ENCODE data around the gene PDLIM5.
A peak's percentile ranks its signal among the peaks of the same experiment; 100 is the strongest.
"Not testable (repeated sequence)": the region's sequence is repeated elsewhere in the genome, so short reads cannot be mapped to it uniquely, and the experiment has no call there.

PDLIM5 gene

GRCh38 chr4:94495408-94495807 is 43.7 kb downstream of the PDLIM5 start:
- no peak for DNase-seq (ENCODE audit: low read depth)

- no peak for DNase-seq (ENCODE audit: low read depth)
Observed at GRCh38 chr4:94497690-94498089, 45.9 kb downstream of the PDLIM5 start.

GRCh38 chr4:94498502-94498901 is 46.8 kb downstream of the PDLIM5 start:
- DNase-seq (ENCODE audit: low read depth) = no peak

DNA sequence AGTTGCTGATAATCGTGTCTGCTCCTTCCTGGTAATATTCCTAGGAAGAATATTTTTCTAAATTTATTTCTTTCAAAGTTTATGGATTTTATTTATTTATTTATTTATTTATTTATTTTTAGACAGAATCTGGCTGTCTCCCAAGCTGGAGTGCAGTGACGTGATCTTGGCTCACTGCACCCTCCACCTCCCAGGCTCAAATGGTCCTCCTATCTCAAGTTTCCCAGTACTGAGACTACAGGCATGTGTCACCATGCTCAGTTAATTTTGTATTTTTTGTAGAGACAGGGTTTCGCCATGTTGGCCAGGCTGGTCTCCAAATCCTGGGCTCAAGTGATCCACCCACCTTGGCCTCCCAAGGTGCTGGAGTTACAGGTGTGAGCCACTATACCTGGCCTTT is 48.9 kb downstream of the PDLIM5 start:
- no peak for DNase-seq (ENCODE audit: low read depth)

- DNase-seq (ENCODE audit: low read depth) = no peak
Observed at GRCh38 chr4:94504545-94504944, 52.8 kb downstream of the PDLIM5 start.

GRCh38 chr4:94506822-94507221 is 55.1 kb downstream of the PDLIM5 start:
- DNase-seq (ENCODE audit: low read depth) = no peak

- DNase-seq (ENCODE audit: low read depth) = no peak
Observed at GRCh38 chr4:94507281-94507680, 55.5 kb downstream of the PDLIM5 start.

DNA sequence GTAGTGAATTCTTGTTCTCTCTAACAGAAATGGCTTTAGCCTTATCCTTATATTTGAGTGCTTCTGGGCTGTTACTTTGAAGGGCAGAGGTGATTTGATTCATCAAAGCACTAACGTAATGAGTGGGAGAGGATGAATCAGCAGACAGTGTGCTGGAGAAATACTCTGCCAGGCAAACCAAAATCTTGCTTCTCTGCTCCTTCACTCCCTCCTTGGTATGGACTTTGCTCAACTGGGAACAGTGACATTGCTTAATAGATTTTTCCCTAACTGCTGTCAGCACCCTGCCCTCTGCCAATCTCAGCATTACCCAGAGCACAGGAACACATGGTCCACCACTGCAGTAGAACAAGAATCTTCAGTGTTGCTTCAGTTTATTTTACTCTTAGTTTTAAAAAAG is 56.0 kb downstream of the PDLIM5 start:
- DNase-seq (ENCODE audit: low read depth) = peak; percentile 94

DNA sequence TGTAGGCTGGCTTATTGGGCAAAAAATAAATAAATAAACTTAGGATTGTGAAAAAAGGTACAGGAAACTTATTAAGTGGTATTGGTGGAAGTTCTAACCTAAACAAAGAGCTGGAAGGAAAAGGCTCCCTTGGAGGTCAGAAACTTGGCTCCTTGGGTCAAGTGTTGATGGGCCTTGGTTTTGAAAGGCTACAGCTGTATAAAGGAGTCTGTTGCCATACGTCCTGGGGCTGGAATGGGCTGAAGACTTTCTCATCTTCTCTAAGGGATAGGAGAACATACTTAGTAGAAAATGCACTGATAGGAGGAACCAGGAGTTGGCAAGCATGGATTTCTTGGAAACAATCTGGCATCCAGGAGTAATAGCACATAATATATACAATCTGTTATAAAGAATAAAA is 56.6 kb downstream of the PDLIM5 start:
- DNase-seq (ENCODE audit: low read depth) = no peak

DNA sequence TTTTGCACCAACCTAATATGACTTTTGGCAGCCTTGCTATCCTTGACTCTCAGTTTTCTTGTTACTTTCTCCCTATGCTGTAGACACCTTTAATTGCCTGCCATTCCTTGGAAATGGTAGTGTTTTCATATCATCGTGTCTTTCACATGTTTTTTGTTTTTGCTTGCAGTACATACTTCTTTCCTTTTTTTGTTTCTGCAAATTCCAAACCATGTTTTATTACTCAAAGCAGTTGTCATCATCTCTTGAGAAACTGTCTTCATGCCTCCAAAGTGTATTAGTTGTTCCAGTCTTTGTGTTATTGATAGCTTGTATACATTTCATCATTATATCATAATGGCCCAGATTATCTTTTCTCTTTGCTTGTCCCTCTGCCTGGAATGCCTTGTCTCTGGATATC is 57.1 kb downstream of the PDLIM5 start:
- DNase-seq (ENCODE audit: low read depth) = no peak

DNA sequence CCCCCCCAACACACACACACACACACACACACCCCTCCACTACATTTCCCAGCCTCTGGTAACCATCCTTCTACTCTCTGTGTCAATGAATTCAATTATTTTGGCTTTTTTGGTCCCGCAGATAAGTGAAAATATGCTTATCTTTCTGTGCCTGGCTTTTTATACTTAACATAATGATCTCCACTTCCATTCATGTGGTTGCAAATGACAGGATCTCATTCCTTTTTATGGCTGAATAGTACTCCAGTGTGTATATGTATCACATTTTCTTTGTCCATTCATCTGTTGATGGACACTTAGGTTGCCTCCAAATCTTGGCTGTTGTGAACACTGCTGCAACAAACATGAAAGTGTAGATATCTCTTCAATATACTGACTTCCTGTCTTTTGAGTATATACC is 59.8 kb downstream of the PDLIM5 start:
- DNase-seq (ENCODE audit: low read depth) = no peak

- not testable (repeated sequence) for DNase-seq (ENCODE audit: low read depth)
Observed at GRCh38 chr4:94513532-94513931, 61.8 kb downstream of the PDLIM5 start.

- DNase-seq (ENCODE audit: low read depth) = no peak
Observed at GRCh38 chr4:94515365-94515764, 63.6 kb downstream of the PDLIM5 start.

DNA sequence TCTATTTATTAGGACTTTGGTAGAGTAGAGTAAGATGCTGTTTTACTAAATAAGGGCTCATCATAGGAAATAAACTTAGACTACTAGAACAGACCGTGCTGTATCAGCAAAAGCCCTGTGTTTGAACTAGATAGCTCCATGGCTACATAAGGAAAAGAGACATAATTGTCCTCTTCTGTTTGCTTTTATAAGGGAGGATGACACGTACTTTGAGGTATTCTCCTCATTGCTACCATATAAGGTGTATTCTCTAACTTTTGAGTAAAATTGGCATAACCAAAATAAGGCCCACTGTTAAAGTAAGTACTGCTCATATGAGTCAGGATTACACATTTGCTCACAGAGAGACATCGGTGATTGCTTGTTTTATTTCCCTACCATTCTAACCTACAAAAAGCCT is 64.3 kb downstream of the PDLIM5 start:
- DNase-seq (ENCODE audit: low read depth) = peak; percentile 59

- no peak for DNase-seq (ENCODE audit: low read depth)
Observed at GRCh38 chr4:94516999-94517398, 65.3 kb downstream of the PDLIM5 start.

GRCh38 chr4:94517492-94517891 is 65.8 kb downstream of the PDLIM5 start:
- no peak for DNase-seq (ENCODE audit: low read depth)

DNA sequence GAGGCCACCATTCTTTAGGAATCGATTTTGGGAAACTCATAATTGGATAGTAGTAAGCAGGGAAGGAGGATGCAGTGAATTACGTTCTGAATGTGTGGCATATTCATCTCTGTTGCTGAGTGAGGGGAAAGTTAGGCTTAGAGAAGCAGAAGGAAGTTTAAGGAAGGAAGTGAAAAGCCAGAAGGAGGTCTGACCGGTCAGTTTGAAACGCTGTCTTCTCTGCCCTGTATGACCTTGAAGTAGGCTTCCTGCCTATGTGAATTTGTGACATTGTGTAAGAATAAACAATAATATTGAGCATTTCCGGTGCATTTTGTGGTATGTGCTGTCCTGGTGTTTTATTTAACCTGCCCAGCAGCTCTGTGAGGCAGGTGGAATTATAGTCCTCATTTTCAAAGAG is 67.3 kb downstream of the PDLIM5 start:
- no peak for DNase-seq (ENCODE audit: low read depth)

- DNase-seq (ENCODE audit: low read depth) = no peak
Observed at GRCh38 chr4:94519925-94520789, 68.4 kb downstream of the PDLIM5 start.

DNA sequence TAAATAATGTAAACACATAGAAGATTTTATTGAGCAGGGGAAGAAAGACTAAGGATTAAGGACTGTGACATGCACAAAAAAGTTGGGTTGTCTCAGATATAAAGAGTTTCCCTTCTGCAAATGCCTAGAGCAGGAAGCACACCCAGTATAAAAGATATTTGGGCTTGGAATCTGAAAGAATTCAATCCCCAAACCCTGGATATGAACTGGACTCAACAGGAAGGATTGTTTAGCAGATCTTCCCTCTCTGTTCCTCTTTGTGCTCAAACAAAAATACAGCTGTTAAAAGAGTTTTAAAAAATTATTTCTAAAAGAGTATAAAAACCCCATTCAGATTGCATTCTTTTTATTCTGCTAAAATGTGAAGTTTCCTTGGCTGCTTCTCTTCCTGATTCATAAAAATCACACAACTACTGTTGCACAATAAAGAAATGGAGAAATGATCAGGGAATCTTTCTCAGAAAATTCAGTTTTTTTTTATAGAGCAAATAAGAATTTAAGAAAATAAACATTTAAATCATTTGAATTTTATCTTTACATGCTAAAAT is 71.4 kb downstream of the PDLIM5 start:
- DNase-seq (ENCODE audit: low read depth) = no peak

DNA sequence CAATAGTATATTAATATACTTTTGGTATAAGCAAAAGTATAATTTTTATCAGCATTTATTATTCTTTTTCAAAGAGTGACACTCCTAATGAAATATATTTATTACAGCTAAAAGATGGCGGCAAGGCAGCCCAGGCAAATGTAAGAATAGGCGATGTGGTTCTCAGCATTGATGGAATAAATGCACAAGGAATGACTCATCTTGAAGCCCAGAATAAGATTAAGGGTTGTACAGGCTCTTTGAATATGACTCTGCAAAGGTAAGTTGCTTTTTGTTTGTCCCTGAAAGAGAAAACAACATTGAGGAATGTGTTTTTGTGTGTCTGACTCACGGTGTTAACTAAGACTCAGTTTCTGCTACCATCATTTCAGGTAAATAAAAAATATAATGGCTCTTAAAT is 71.9 kb downstream of the PDLIM5 start:
- no peak for DNase-seq (ENCODE audit: low read depth)

DNA sequence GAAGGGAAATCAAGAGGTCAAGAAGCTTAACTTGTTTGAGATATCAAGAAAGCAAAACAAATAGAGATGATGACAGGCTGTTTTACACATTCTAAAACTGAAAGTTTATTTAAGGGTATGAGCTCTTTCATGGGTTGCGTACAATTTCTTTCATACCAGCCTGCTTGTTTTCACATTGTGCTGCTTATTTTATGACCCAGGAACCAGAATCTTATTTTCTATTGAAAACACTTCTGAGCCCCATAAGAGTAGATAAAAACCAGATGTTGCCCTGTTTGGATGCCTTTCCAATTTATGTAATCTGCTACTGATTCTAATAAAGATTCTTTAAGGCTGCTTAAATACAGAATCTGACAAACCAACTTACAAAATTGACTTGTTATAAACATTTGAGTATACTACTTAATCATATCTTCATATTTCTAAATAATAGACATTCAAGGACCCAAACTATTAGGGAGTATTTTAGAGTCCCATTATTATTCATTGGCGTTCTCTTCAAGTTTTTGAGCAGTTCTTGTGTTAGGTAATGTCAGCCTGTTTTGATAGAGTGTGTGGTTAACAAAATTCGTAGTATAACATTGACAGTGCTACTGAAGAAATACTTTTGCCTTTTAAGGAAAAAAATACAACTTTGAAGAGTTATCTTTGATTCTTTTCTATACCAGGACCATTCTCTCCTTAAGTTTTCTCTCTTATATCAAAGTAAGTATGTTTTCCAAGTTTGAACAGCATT is 74.4 kb downstream of the PDLIM5 start:
- DNase-seq (ENCODE audit: low read depth) = peak; percentile 41

GRCh38 chr4:94527556-94528233 is 76.0 kb downstream of the PDLIM5 start:
- DNase-seq (ENCODE audit: low read depth) = no peak

All from stromal cell of bone marrow (primary cell).